SK-N-MC (cell line): ENCODE measurements around the gene PATZ1.

Experiments
- DNase-seq: peaks from one replicate; pipeline ENCODE4 v3.0.0-alpha.2; 2011; ENCODE audit warnings: low read depth, low spot score
- H3K27ac ChIP-seq: fragments of 200-600 bp; sonication (generic); 2 replicates; pipeline ENCODE4 v1.5.1; 2016; ENCODE audit warnings: mixed run types
- H3K36me3 ChIP-seq: fragments of 200-600 bp; sonication (generic); 2 replicates; pipeline ENCODE4 v1.6.1; 2017; ENCODE audit warnings: antibody characterized with exemption, low read length, mixed read lengths; ENCODE audit not compliant: insufficient read depth
- H3K4me3 ChIP-seq: fragments of 200-600 bp; sonication (generic); 2 replicates; pipeline ENCODE4 v1.5.1; 2016
- H3K9ac ChIP-seq: fragments of 200-600 bp; sonication (generic); 2 replicates; pipeline ENCODE4 v1.8.0; 2017; ENCODE audit warnings: mixed run types, mixed read lengths; ENCODE audit not compliant: insufficient read length
- H3K9me3 ChIP-seq: fragments of 200-600 bp; sonication (generic); 2 replicates; pipeline ENCODE4 v1.6.1; 2017; ENCODE audit warnings: low read depth, mild to moderate bottlenecking, antibody characterized with exemption, low read length, moderate library complexity, mixed read lengths
- EZH2 ChIP-seq: fragments of 200-600 bp; sonication (generic); IDR thresholded peaks from one replicate; pipeline ENCODE4 v1.6.1; 2017; ENCODE audit warnings: antibody characterized with exemption
- FOXP2 ChIP-seq: optimal IDR thresholded peaks from 2 replicates; pipeline ENCODE3; 2011; ENCODE audit warnings: mild to moderate bottlenecking, moderate library complexity; ENCODE audit not compliant: insufficient read depth; ENCODE audit errors: extremely low read length, control extremely low read depth
- POLR2AphosphoS5 ChIP-seq: IDR thresholded peaks from 2 replicates; pipeline ENCODE4 v1.6.1; 2012; ENCODE audit warnings: mild to moderate bottlenecking, low read depth, low read length, borderline replicate concordance

PATZ1 gene

DNA sequence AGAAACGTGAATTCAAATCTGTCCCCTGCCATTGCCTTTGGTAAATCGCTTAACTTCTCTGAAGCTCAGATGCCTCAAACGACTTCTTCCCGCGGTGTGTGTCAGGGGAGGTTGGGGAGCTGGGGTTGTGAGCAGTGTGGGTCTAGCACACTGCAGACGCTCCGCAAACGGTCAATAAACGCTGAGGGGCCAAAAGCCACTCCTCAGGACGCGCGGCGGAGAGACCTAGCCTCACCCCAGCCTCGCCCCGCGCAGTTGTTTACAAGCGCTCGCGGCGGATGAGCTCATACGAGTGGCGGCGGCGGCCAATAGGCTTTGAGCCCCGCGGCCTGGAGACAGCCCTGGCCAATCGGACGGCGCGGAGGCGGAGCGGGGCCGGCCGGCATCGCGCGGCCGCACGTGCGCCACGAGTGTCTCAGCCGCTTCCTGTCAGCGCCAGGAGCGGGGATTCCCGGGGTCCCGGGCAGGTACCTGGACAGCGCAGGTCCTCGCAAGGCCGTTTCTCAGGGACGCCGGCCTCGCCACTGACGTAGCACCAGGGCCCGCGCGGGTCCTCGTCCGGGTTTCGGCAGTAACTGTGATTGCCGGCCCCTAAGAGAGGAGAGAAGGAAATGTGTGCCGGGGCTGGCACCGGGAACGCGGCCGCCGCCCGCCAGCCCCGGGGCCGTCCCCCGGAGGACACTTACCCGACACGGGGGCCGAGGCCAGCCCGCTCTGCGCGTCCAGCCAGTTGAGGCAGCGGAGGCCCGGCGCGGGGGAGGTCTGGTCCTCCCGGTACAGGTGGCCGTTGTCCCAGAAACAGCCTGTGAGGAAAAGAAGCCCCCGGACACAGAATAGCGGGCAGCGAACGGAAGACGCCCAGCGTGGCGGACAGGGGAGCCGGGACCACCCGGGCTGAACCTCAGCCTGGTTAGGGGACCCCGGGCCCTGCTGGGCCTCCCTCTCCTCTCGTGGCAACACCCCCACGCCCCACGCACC, 55.4 kb downstream of the PATZ1 start:
- TF ChIP-seq EZH2: no peak
- TF ChIP-seq FOXP2: peak; percentile 89
- peak; percentile 26; the same call in 1 of the 2 replicates for TF ChIP-seq POLR2AphosphoS5
- Histone ChIP-seq H3K9ac (peak overlapping the region; percentile 60), H3K9me3 (no peaks in the 10 kb centered on the region), H3K4me3 (peak overlapping the region; percentile 84), H3K27ac (no peak overlapping the region), H3K36me3 (no peaks in the 10 kb centered on the region)
- no peak for DNase-seq

GRCh38 chr22:31289344-31289743, 56.8 kb downstream of the PATZ1 start:
- no peak for DNase-seq
- TF ChIP-seq EZH2 (no peak), FOXP2 (no peak), POLR2AphosphoS5 (no peak)
- Histone ChIP-seq H3K9ac (no peak overlapping the region), H3K36me3 (no peaks in the 10 kb centered on the region), H3K27ac (no peak overlapping the region), H3K9me3 (no peaks in the 10 kb centered on the region), H3K4me3 (no peak overlapping the region)

- TF ChIP-seq POLR2AphosphoS5: no peak
- TF ChIP-seq EZH2: no peak
- TF ChIP-seq FOXP2: no peak
- Histone ChIP-seq H3K4me3 (no peak overlapping the region), H3K36me3 (no peaks in the 10 kb centered on the region), H3K9me3 (no peaks in the 10 kb centered on the region), H3K27ac (no peak overlapping the region), H3K9ac (no peak overlapping the region)
- no peak for DNase-seq
Observed at GRCh38 chr22:31288496-31289240, 57.5 kb downstream of the PATZ1 start.

DNA sequence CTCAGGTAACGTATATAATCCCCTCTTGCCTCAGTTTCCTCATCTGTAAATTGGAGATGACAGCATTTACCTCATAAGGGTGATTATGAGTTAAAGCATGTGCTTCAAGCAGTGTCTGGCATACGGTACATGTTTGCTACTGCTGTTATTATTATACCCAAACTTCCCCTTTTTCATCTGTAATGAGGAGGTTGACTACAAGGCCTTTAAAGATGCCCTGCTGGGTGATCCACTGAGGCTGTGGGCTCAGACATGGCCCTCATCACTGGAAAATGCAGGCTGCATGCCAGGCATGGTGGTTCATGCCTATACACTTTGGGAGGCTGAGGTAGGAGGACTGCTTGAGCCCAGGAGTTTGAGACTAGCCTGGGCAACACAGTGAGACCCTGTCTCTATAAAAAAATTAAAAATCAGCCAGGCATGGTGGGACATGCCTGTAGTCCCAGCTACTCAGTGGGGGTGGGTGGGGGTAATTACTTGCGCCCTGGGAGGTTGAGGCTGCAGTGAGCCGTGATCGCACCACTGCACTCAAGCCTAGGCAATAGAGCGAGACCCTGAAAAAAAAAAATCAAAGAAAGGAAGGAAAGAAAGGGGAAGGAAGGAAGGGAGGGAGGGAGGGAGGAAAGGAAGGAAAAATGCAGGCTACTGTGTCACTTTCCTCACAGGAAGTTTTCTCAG, 58.2 kb downstream of the PATZ1 start:
- Histone ChIP-seq H3K4me3 (no peak overlapping the region), H3K36me3 (no peaks in the 10 kb centered on the region), H3K9me3 (no peaks in the 10 kb centered on the region), H3K9ac (no peak overlapping the region), H3K27ac (no peak overlapping the region)
- no peak for TF ChIP-seq FOXP2
- TF ChIP-seq POLR2AphosphoS5: no peak
- TF ChIP-seq EZH2: no peak
- no peak for DNase-seq

GRCh38 chr22:31286360-31287255, 59.5 kb downstream of the PATZ1 start:
- Histone ChIP-seq H3K4me3 (no peak overlapping the region), H3K9ac (no peak overlapping the region), H3K36me3 (no peaks in the 10 kb centered on the region), H3K9me3 (no peaks in the 10 kb centered on the region), H3K27ac (no peak overlapping the region)
- DNase-seq: no peak
- TF ChIP-seq FOXP2: no peak
- no peak for TF ChIP-seq EZH2
- no peak for TF ChIP-seq POLR2AphosphoS5

GRCh38 chr22:31284281-31285155, 61.6 kb downstream of the PATZ1 start:
- no peak for DNase-seq
- H3K9ac ChIP-seq: no peak overlapping the region
- H3K4me3 ChIP-seq: no peak overlapping the region
- no peaks in the 10 kb centered on the region for H3K9me3 ChIP-seq
- H3K36me3 ChIP-seq: no peaks in the 10 kb centered on the region
- TF ChIP-seq FOXP2 (no peak), EZH2 (no peak), POLR2AphosphoS5 (no peak)
- H3K27ac ChIP-seq: no peak overlapping the region
